Large intestine (tissue), 3 donors: Measurements from ENCODE around the gene CCR5AS.

Experiments used
- DNase-seq, 2 donors: peaks; one replicate each; pipeline versions ENCODE4 v3.0.0 to v3.0.0-alpha.2; 2013
- H3K27ac ChIP-seq: one replicate; pipeline ENCODE4 v1.5.1; 2013; ENCODE audit warnings: low read length
- H3K27me3 ChIP-seq: 2 replicates; pipeline ENCODE4 v1.6.1; 2013; ENCODE audit warnings: low read length; ENCODE audit not compliant: control insufficient read depth, insufficient read depth
- H3K36me3 ChIP-seq: 2 replicates; pipeline ENCODE4 v1.6.1; 2013; ENCODE audit warnings: low read length; ENCODE audit not compliant: control insufficient read depth, insufficient read depth
- H3K4me1 ChIP-seq: one replicate; pipeline ENCODE4 v1.6.1; 2013; ENCODE audit warnings: low read length; ENCODE audit not compliant: control insufficient read depth, insufficient read depth
- H3K4me3 ChIP-seq: one replicate; pipeline ENCODE4 v1.5.1; 2013; ENCODE audit warnings: low read length
- H3K9me3 ChIP-seq: one replicate; pipeline ENCODE4 v1.6.1; 2013; ENCODE audit warnings: mild to moderate bottlenecking, low read depth, low read length, moderate library complexity; ENCODE audit not compliant: control insufficient read depth
- WGBS: methylation state at CpG from one replicate; pipeline ENCODE4 v1.1.5; 2013; ENCODE audit warnings: low lambda C conversion rate; ENCODE audit not compliant: insufficient coverage; 5-methylcytosine and 5-hydroxymethylcytosine counted together

The CCR5AS gene

GRCh38 chr3:46367811-46368210 is 39.1 kb downstream of the CCR5AS start:
- no peaks in the 10 kb centered on the region for H3K4me1 ChIP-seq
- H3K27ac ChIP-seq, result no peak overlapping the region
- DNase-seq, result peak; percentile 23 to 62
- WGBS, result 0% methylated on average over 1 of the region's 5 CpGs
- H3K36me3 ChIP-seq, result no peaks in the 10 kb centered on the region
- no peaks in the 10 kb centered on the region for H3K9me3 ChIP-seq
- H3K4me3 ChIP-seq, result no peak overlapping the region
- no peaks in the 10 kb centered on the region for H3K27me3 ChIP-seq

GRCh38 chr3:46365737-46366524 is 40.9 kb downstream of the CCR5AS start:
- H3K36me3 ChIP-seq, result no peaks in the 10 kb centered on the region
- no peaks in the 10 kb centered on the region for H3K27me3 ChIP-seq
- DNase-seq, result no peak
- no peak overlapping the region for H3K4me3 ChIP-seq
- no peak overlapping the region for H3K27ac ChIP-seq
- no peaks in the 10 kb centered on the region for H3K9me3 ChIP-seq
- no peaks in the 10 kb centered on the region for H3K4me1 ChIP-seq
- no CpG with 5 or more reads among the region's 5 CpGs for WGBS

GRCh38 chr3:46365041-46365440 is 41.8 kb downstream of the CCR5AS start:
- H3K4me3 ChIP-seq, result no peak overlapping the region
- H3K36me3 ChIP-seq, result no peaks in the 10 kb centered on the region
- DNase-seq, result no peak
- H3K27me3 ChIP-seq, result no peaks in the 10 kb centered on the region
- H3K27ac ChIP-seq, result no peak overlapping the region
- H3K4me1 ChIP-seq, result no peaks in the 10 kb centered on the region
- 100% methylated on average over 2 of the region's 4 CpGs for WGBS
- no peaks in the 10 kb centered on the region for H3K9me3 ChIP-seq

GRCh38 chr3:46361408-46362283 is 45.2 kb downstream of the CCR5AS start:
- Histone ChIP-seq H3K36me3 (no peaks in the 10 kb centered on the region), H3K27me3 (peaks cover 4% of the 10 kb centered on the region), H3K4me1 (no peaks in the 10 kb centered on the region), H3K9me3 (no peaks in the 10 kb centered on the region), H3K27ac (no peak overlapping the region), H3K4me3 (no peak overlapping the region)
- WGBS, result no CpG with 5 or more reads among the region's 8 CpGs
- DNase-seq, result peak in 1 of 2 donors; percentile 15

GRCh38 chr3:46360907-46361306 is 46.0 kb downstream of the CCR5AS start:
- Histone ChIP-seq H3K27me3 (peaks cover 4% of the 10 kb centered on the region), H3K27ac (no peak overlapping the region), H3K9me3 (no peaks in the 10 kb centered on the region), H3K4me1 (no peaks in the 10 kb centered on the region), H3K36me3 (no peaks in the 10 kb centered on the region), H3K4me3 (no peak overlapping the region)
- no CpG with 5 or more reads among the region's 6 CpGs for WGBS
- DNase-seq, result no peak

GRCh38 chr3:46359733-46360493 is 47.0 kb downstream of the CCR5AS start:
- no peaks in the 10 kb centered on the region for H3K4me1 ChIP-seq
- no peak overlapping the region for H3K27ac ChIP-seq
- WGBS, result 68% methylated on average over 2 of the region's 11 CpGs
- H3K27me3 ChIP-seq, result peaks cover 7% of the 10 kb centered on the region
- H3K9me3 ChIP-seq, result no peaks in the 10 kb centered on the region
- H3K4me3 ChIP-seq, result no peak overlapping the region
- no peaks in the 10 kb centered on the region for H3K36me3 ChIP-seq
- DNase-seq, result peak in 1 of 2 donors; percentile 8

- Histone ChIP-seq H3K27ac (no peak overlapping the region), H3K4me3 (no peak overlapping the region), H3K27me3 (peaks cover 7% of the 10 kb centered on the region), H3K36me3 (no peaks in the 10 kb centered on the region), H3K9me3 (no peaks in the 10 kb centered on the region), H3K4me1 (no peaks in the 10 kb centered on the region)
- no CpG with 5 or more reads among the region's 6 CpGs for WGBS
- DNase-seq, result no peak
Observed at GRCh38 chr3:46358466-46358865, 48.4 kb downstream of the CCR5AS start.

GRCh38 chr3:46356909-46357308 is 50.0 kb downstream of the CCR5AS start:
- Histone ChIP-seq H3K27me3 (peaks cover 12% of the 10 kb centered on the region), H3K36me3 (no peaks in the 10 kb centered on the region), H3K4me3 (no peak overlapping the region), H3K9me3 (no peaks in the 10 kb centered on the region), H3K27ac (no peak overlapping the region), H3K4me1 (no peaks in the 10 kb centered on the region)
- WGBS, result 63% methylated on average over 2 of the region's 4 CpGs
- DNase-seq, result no peak

- H3K36me3 ChIP-seq, result no peaks in the 10 kb centered on the region
- no peak overlapping the region for H3K4me3 ChIP-seq
- no peak for DNase-seq
- no peak overlapping the region for H3K27ac ChIP-seq
- H3K9me3 ChIP-seq, result no peaks in the 10 kb centered on the region
- no peaks in the 10 kb centered on the region for H3K4me1 ChIP-seq
- WGBS, result no CpG with 5 or more reads among the region's 3 CpGs
- peaks cover 13% of the 10 kb centered on the region for H3K27me3 ChIP-seq
Observed at GRCh38 chr3:46356276-46356675, 50.6 kb downstream of the CCR5AS start.

- Histone ChIP-seq H3K4me1 (no peaks in the 10 kb centered on the region), H3K36me3 (no peaks in the 10 kb centered on the region), H3K27ac (no peak overlapping the region), H3K9me3 (no peaks in the 10 kb centered on the region), H3K27me3 (peaks cover 13% of the 10 kb centered on the region), H3K4me3 (no peak overlapping the region)
- DNase-seq, result no peak
Observed at GRCh38 chr3:46354984-46355383, 51.9 kb downstream of the CCR5AS start.
